SK-N-SH treated with all-trans-retinoic acid at 6 μM for 48 hours (cell line): Measurements from ENCODE around the gene SLC47A2.
A peak's percentile ranks its signal among the peaks of the same experiment; 100 is the strongest.

Source experiments
- ATAC-seq: fragments of 200-7000 bp; cut with Tn5 transposase; 3 replicates; pipeline ENCODE4 v1.9.1; 2020; ENCODE audit warnings: mild to moderate bottlenecking, moderate library complexity
- ARNTL ChIP-seq: fragments of 450-650 bp; formaldehyde crosslinking; IDR thresholded peaks from 2 replicates; pipeline ENCODE4 v1.5.0; 2020; ENCODE audit warnings: low read depth, mild to moderate bottlenecking, moderate library complexity, borderline replicate concordance
- BACH2 ChIP-seq: fragments of 250-450 bp; sonication (Bioruptor Pico); IDR thresholded peaks from 2 replicates; pipeline ENCODE4 v1.9.0; 2021; ENCODE audit warnings: mild to moderate bottlenecking, borderline replicate concordance
- CREB5 ChIP-seq: fragments of 250-450 bp; sonication (Bioruptor Pico); IDR thresholded peaks from 2 replicates; pipeline ENCODE4 v1.5.1; 2020; ENCODE audit warnings: low read depth, mild to moderate bottlenecking, moderate library complexity
- CSRNP3 ChIP-seq: fragments of 250-450 bp; sonication (Bioruptor Pico); IDR thresholded peaks from 2 replicates; pipeline ENCODE4 v1.5.1; 2021; ENCODE audit warnings: mild to moderate bottlenecking, moderate library complexity
- ESRRG ChIP-seq: fragments of 250-450 bp; sonication (Bioruptor Pico); IDR thresholded peaks from 2 replicates; pipeline ENCODE4 v1.6.1; 2021; ENCODE audit warnings: mild to moderate bottlenecking
- ISL1 ChIP-seq: fragments of 250-450 bp; sonication (Bioruptor Pico); IDR thresholded peaks from 2 replicates; pipeline ENCODE4 v2.1.2; 2022; ENCODE audit warnings: mild to moderate bottlenecking, moderate library complexity
- OSR1 ChIP-seq: fragments of 250-450 bp; sonication (Bioruptor Pico); IDR thresholded peaks from 2 replicates; pipeline ENCODE4 v1.8.0; 2022; ENCODE audit warnings: moderate library complexity, mild to moderate bottlenecking, inconsistent platforms
- PPARA ChIP-seq: fragments of 250-450 bp; sonication (Bioruptor Pico); IDR thresholded peaks from 2 replicates; pipeline ENCODE4 v1.5.0; 2020; ENCODE audit warnings: mild to moderate bottlenecking, borderline replicate concordance
- SNAI2 ChIP-seq: fragments of 250-450 bp; sonication (Bioruptor Pico); IDR thresholded peaks from 2 replicates; pipeline ENCODE4 v1.5.0; 2020; ENCODE audit warnings: mild to moderate bottlenecking, moderate library complexity
- TCF4 ChIP-seq: fragments of 250-450 bp; sonication (Bioruptor Pico); IDR thresholded peaks from 2 replicates; pipeline ENCODE4 v1.8.0; 2021; ENCODE audit warnings: mild to moderate bottlenecking, moderate library complexity, borderline replicate concordance
- TOX ChIP-seq: fragments of 250-450 bp; sonication (Bioruptor Pico); IDR thresholded peaks from 2 replicates; pipeline ENCODE4 v1.8.0; 2021; ENCODE audit warnings: mild to moderate bottlenecking, moderate library complexity, borderline replicate concordance
- TSHZ2 ChIP-seq: fragments of 250-450 bp; sonication (Bioruptor Pico); IDR thresholded peaks from 2 replicates; pipeline ENCODE4 v1.5.0; 2020; ENCODE audit warnings: mild to moderate bottlenecking, moderate library complexity
- ZFP3 ChIP-seq: fragments of 250-450 bp; sonication (Bioruptor Pico); IDR thresholded peaks from 2 replicates; pipeline ENCODE4 v1.5.0; 2020; ENCODE audit warnings: mild to moderate bottlenecking, moderate library complexity
- ZFP30 ChIP-seq: fragments of 450-650 bp; formaldehyde crosslinking; IDR thresholded peaks from 2 replicates; pipeline ENCODE4 v1.5.0; 2022; ENCODE audit warnings: mild to moderate bottlenecking, moderate library complexity
- ZNF70 ChIP-seq: fragments of 450-650 bp; formaldehyde crosslinking; IDR thresholded peaks from 2 replicates; pipeline ENCODE4 v1.5.0; 2020; ENCODE audit warnings: mild to moderate bottlenecking, moderate library complexity
- ZNF8 ChIP-seq: fragments of 450-650 bp; formaldehyde crosslinking; IDR thresholded peaks from 2 replicates; pipeline ENCODE4 v1.5.0; 2020; ENCODE audit warnings: mild to moderate bottlenecking, moderate library complexity

Gene SLC47A2

GRCh38 chr17:19647697-19648474 lies 68.5 kb downstream of the SLC47A2 start:
- TF ChIP-seq OSR1 (CRISPR knock-in tag), result no peak
- peak; percentile 27; the same call in 1 of the 2 replicates for TF ChIP-seq ZFP3
- 0 out of 2 replicates have a peak, but pooled peaks have one; percentile 57 for TF ChIP-seq CSRNP3 (CRISPR knock-in tag)
- peak; percentile 7 for ATAC-seq

GRCh38 chr17:19646788-19647696 lies 69.3 kb downstream of the SLC47A2 start:
- TF ChIP-seq BACH2 (CRISPR knock-in tag) (no peak), ESRRG (CRISPR knock-in tag) (no peak), TCF4 (CRISPR knock-in tag) (no peak), ZFP30 (CRISPR knock-in tag) (no peak), TSHZ2 (no peak), OSR1 (CRISPR knock-in tag) (no peak), ZNF70 (no peak), TOX (no peak), ZNF8 (CRISPR knock-in tag) (no peak), ARNTL (CRISPR knock-in tag) (no peak)
- ATAC-seq, result no peak

- no peak for TF ChIP-seq PPARA (CRISPR knock-in tag)
- 0 out of 2 replicates have a peak, but pooled peaks have one; percentile 16 for TF ChIP-seq ISL1 (CRISPR knock-in tag)
- ATAC-seq, result no peak
These were observed 70.6 kb downstream of the SLC47A2 start for GRCh38 chr17:19645734-19646201.

GRCh38 chr17:19644493-19645210 lies 71.7 kb downstream of the SLC47A2 start:
- no peak for ATAC-seq
- TF ChIP-seq CSRNP3 (CRISPR knock-in tag), result no peak
- no peak for TF ChIP-seq BACH2 (CRISPR knock-in tag)
- TF ChIP-seq CREB5, result no peak
- no peak for TF ChIP-seq ESRRG (CRISPR knock-in tag)
- no peak for TF ChIP-seq ARNTL (CRISPR knock-in tag)
- TF ChIP-seq ZFP3, result no peak
- no peak for TF ChIP-seq SNAI2 (CRISPR knock-in tag)
- TF ChIP-seq TCF4 (CRISPR knock-in tag), result no peak
- no peak for TF ChIP-seq ZFP30 (CRISPR knock-in tag)
- TF ChIP-seq ZNF8 (CRISPR knock-in tag), result no peak
- TF ChIP-seq, all 23 proteins: peak for 0
